Measurements from ENCODE around the gene COL8A2. TPM values are rescaled to one million over a fixed set of nuclear protein-coding genes. Genes with fewer than 3 reads are reported as not detected.
"Not testable (repeated sequence)": the region's sequence is repeated elsewhere in the genome, so short reads cannot be mapped to it uniquely, and the experiment has no call there.

The COL8A2 gene
- total RNA-seq, 4 donors from 2014 or later = 2.7 to 6.4 (median 3.7) TPM

- DNase-seq (ENCODE audit: low spot score) (no peak), ATAC-seq (ENCODE audit: low FRiP score) (peak; percentile 80)
- no peak for TF ChIP-seq CTCF (IDR thresholded peaks at IDR 0.05)
These were observed 36.9 kb upstream of the COL8A2 start for GRCh38 chr1:36161641-36162531.

- DNase-seq (ENCODE audit: low spot score) (no peak), ATAC-seq (ENCODE audit: low FRiP score) (peak; percentile 49)
- TF ChIP-seq CTCF (IDR thresholded peaks at IDR 0.05) = no peak
These were observed 36.0 kb upstream of the COL8A2 start for GRCh38 chr1:36160949-36161485.

- DNase-seq (ENCODE audit: low spot score) = no peak
- ATAC-seq (ENCODE audit: low FRiP score) = no peak
- no peak for TF ChIP-seq CTCF (IDR thresholded peaks at IDR 0.05)
These were observed 35.4 kb upstream of the COL8A2 start for GRCh38 chr1:36160388-36160948.

GRCh38 chr1:36159614-36160387 lies 34.8 kb upstream of the COL8A2 start:
- DNase-seq (ENCODE audit: low spot score) (no peak), ATAC-seq (ENCODE audit: low FRiP score) (no peak)
- no peak for TF ChIP-seq CTCF (IDR thresholded peaks at IDR 0.05)

GRCh38 chr1:36158827-36159252 lies 33.8 kb upstream of the COL8A2 start:
- not testable (repeated sequence) for DNase-seq (ENCODE audit: low spot score); ATAC-seq (ENCODE audit: low FRiP score)

- DNase-seq (ENCODE audit: low spot score) = no peak
- no peak for ATAC-seq (ENCODE audit: low FRiP score)
- TF ChIP-seq CTCF (IDR thresholded peaks at IDR 0.05) = no peak
These were observed 33.2 kb upstream of the COL8A2 start for GRCh38 chr1:36157973-36158826.

Data from omental fat pad (tissue), 4 donors.